Nephron progenitor cell (in vitro differentiated cells): Measurements from ENCODE around the gene XPNPEP1.

Experiments
- DNase-seq: peaks from one replicate; pipeline ENCODE4 v3.0.0; 2021
- H3K27ac Mint-ChIP-seq: 2 replicates; pipeline ENCODE4 v1.8.0; 2021; ENCODE audit warnings: mild to moderate bottlenecking, moderate library complexity, mixed read lengths
- H3K27me3 Mint-ChIP-seq: 2 replicates; pipeline ENCODE4 v1.8.0; 2021; ENCODE audit warnings: mild to moderate bottlenecking, low read depth, mixed read lengths; ENCODE audit not compliant: poor library complexity
- H3K36me3 Mint-ChIP-seq: 2 replicates; pipeline ENCODE4 v1.8.0; 2021; ENCODE audit warnings: low read depth, mixed read lengths
- H3K4me1 Mint-ChIP-seq: 2 replicates; pipeline ENCODE4 v1.8.0; 2021; ENCODE audit warnings: mixed read lengths
- H3K4me3 Mint-ChIP-seq: 2 replicates; pipeline ENCODE4 v1.8.0; 2021; ENCODE audit warnings: mild to moderate bottlenecking, moderate library complexity, mixed read lengths
- H3K9me3 Mint-ChIP-seq: 2 replicates; pipeline ENCODE4 v1.8.0; 2021; ENCODE audit warnings: mild to moderate bottlenecking, moderate library complexity, mixed read lengths
- CTCF ChIP-seq: fragments of 200-600 bp; sonication (generic); IDR thresholded peaks from 2 replicates; pipeline ENCODE4 v1.5.0; 2021; ENCODE audit warnings: antibody characterized with exemption

XPNPEP1 gene

GRCh38 chr10:109866168-109866994 lies 56.9 kb downstream of the XPNPEP1 start:
- no peak overlapping the region for H3K27ac Mint-ChIP-seq
- peaks cover 26% of the 10 kb centered on the region for H3K9me3 Mint-ChIP-seq
- DNase-seq: no peak
- H3K27me3 Mint-ChIP-seq: peaks cover 7% of the 10 kb centered on the region
- H3K4me3 Mint-ChIP-seq: no peak overlapping the region
- H3K36me3 Mint-ChIP-seq: peaks cover 80% of the 10 kb centered on the region
- H3K4me1 Mint-ChIP-seq: peaks cover 21% of the 10 kb centered on the region
- TF ChIP-seq CTCF: peak; percentile 31

- Mint-ChIP-seq H3K4me1 (peaks cover 34% of the 10 kb centered on the region), H3K36me3 (peaks cover 55% of the 10 kb centered on the region), H3K27me3 (peaks cover 12% of the 10 kb centered on the region), H3K9me3 (peaks cover 26% of the 10 kb centered on the region), H3K4me3 (no peak overlapping the region), H3K27ac (no peak overlapping the region)
- TF ChIP-seq CTCF: no peak
- DNase-seq: no peak
Observed at GRCh38 chr10:109863775-109864174, 59.5 kb downstream of the XPNPEP1 start.

- Mint-ChIP-seq H3K4me1 (peaks cover 31% of the 10 kb centered on the region), H3K4me3 (no peak overlapping the region), H3K27me3 (peaks cover 11% of the 10 kb centered on the region), H3K9me3 (peaks cover 26% of the 10 kb centered on the region), H3K27ac (no peak overlapping the region), H3K36me3 (peaks cover 45% of the 10 kb centered on the region)
- no peak for DNase-seq
- TF ChIP-seq CTCF: no peak
Observed at GRCh38 chr10:109862738-109863137, 60.6 kb downstream of the XPNPEP1 start.

- Mint-ChIP-seq H3K27ac (no peak overlapping the region), H3K4me1 (peaks cover 24% of the 10 kb centered on the region), H3K4me3 (no peak overlapping the region), H3K36me3 (peaks cover 42% of the 10 kb centered on the region), H3K27me3 (peaks cover 10% of the 10 kb centered on the region), H3K9me3 (peaks cover 26% of the 10 kb centered on the region)
- no peak for TF ChIP-seq CTCF
- DNase-seq: no peak
Observed at GRCh38 chr10:109862041-109862440, 61.3 kb downstream of the XPNPEP1 start.

GRCh38 chr10:109861081-109861480 lies 62.2 kb downstream of the XPNPEP1 start:
- Mint-ChIP-seq H3K4me3 (no peak overlapping the region), H3K27ac (peak overlapping the region; percentile 11), H3K9me3 (peaks cover 26% of the 10 kb centered on the region), H3K4me1 (peaks cover 24% of the 10 kb centered on the region), H3K36me3 (peaks cover 41% of the 10 kb centered on the region), H3K27me3 (peaks cover 13% of the 10 kb centered on the region)
- TF ChIP-seq CTCF: no peak
- no peak for DNase-seq

GRCh38 chr10:109859221-109859620 lies 64.1 kb downstream of the XPNPEP1 start:
- Mint-ChIP-seq H3K27me3 (peaks cover 10% of the 10 kb centered on the region), H3K27ac (no peak overlapping the region), H3K36me3 (peaks cover 22% of the 10 kb centered on the region), H3K4me3 (no peak overlapping the region), H3K4me1 (peaks cover 24% of the 10 kb centered on the region), H3K9me3 (peaks cover 25% of the 10 kb centered on the region)
- DNase-seq: no peak
- no peak for TF ChIP-seq CTCF
